GM18526 (cell line): ENCODE measurements around the gene CTIF.

Source experiments
- POLR2A ChIP-seq: IDR thresholded peaks from 3 replicates; pipeline ENCODE4 v1.6.1; 2011; ENCODE audit not compliant: insufficient read length; ENCODE audit errors: extremely low read depth

CTIF gene

GRCh38 chr18:48775372-48776155 lies 236.7 kb downstream of the CTIF start:
- TF ChIP-seq POLR2A, result no peak

- TF ChIP-seq POLR2A, result no peak
Observed at GRCh38 chr18:48776156-48776555, 237.3 kb downstream of the CTIF start.

- TF ChIP-seq POLR2A, result no peak
Observed at GRCh38 chr18:48776641-48777025, 237.8 kb downstream of the CTIF start.

DNA sequence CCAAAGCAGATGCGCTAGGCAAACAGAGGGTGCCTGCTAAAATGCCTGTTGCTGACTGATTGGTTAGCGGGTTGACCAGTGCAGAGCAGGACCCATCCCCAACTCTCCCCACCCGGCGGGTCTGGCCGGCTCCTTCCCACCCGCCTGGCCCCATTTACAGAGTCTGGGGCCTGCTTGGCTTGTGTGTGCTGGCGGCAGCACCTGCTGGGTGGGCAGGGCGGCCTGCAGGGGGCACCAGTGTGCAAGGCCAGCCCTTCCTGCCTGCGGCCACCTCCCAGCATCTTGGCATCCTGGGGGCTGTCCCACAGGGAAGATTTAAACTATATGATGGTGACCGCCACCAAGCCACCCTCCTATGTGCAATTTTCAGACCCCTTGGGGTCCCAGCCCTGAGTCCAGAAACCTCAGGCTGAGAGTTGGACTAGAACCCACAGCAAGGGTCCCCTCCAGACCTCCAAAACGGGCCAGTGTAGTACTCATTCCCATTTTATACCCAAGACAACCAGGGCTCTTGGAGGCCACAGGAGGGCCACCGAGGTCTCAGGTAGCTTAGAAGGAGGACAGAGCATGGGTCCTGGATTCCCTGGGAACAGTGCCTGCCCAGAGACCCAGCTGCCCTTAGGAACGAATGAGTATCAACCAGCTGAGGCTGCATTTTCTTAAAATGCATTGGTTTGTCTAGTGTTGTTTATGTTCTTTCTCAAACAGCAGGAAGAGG lies 238.4 kb downstream of the CTIF start:
- no peak for TF ChIP-seq POLR2A

- no peak for TF ChIP-seq POLR2A
Observed at GRCh38 chr18:48777744-48778116, 238.9 kb downstream of the CTIF start.

GRCh38 chr18:48778344-48779011 lies 239.6 kb downstream of the CTIF start:
- no peak for TF ChIP-seq POLR2A

DNA sequence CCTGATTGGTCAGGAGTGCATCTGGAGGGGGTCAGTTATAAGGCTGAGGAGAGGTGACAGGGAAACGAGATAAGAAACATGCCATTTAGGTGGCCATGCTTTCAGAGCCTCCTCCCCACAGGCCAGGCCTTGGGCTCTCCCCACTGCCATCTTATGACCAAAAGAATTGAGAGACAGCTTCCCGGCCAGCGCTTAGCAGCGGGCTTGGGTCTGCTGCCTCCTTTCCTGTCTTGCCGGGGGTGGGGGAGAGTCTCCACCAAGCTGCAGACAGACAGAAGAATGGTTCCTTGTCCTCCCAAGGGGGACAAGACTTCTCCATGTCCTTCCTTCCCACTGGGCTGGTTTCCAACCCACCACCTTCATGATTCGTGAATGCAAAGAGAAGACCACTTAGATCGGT lies 240.6 kb downstream of the CTIF start:
- TF ChIP-seq POLR2A, result no peak

DNA sequence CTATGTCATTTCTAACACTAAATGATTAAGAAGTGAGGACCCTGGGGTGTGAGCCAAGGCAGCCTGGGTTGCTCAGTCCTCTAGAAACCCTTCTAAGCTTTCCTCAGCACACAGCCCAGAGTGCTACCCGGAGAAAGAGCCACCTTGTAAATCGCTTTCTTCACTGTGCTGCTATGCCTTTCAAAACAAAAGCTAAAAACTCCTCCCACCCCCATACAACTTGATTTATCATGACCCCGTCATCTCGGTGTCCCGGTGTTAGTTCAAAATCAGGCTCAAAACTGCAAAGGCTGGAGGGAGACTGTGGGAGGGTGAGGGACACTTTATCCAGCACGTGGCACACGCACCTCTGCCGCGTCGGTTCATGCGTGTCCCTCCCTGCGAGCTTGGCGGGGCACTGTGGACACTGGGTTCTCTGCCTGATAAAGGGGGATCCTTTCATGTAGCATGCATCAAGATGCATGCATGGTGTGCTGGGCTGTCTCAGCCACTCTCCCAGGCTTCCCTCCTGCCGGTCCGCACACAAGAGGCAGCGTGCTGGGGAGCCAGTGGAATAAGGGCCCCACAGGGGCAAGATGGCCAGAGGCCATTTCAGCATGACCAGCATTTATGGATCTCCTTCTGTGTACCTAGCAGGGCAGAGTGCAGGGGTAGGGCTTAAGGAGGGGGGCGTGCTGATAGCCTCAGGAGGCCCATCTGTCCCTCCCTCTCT lies 241.5 kb downstream of the CTIF start:
- no peak for TF ChIP-seq POLR2A

DNA sequence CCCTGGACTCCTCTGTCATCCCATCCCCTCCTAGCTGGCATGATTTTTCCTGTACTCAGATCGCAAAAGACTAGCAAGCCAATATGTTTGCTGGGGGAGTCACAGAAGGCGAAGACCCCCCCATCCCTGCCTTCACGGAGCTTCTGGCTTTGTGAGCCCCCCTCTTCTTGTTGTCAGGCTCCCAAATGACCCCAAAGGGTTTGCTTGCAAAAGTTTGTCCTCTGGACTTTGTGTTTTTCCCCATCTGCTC lies 242.0 kb downstream of the CTIF start:
- no peak for TF ChIP-seq POLR2A

DNA sequence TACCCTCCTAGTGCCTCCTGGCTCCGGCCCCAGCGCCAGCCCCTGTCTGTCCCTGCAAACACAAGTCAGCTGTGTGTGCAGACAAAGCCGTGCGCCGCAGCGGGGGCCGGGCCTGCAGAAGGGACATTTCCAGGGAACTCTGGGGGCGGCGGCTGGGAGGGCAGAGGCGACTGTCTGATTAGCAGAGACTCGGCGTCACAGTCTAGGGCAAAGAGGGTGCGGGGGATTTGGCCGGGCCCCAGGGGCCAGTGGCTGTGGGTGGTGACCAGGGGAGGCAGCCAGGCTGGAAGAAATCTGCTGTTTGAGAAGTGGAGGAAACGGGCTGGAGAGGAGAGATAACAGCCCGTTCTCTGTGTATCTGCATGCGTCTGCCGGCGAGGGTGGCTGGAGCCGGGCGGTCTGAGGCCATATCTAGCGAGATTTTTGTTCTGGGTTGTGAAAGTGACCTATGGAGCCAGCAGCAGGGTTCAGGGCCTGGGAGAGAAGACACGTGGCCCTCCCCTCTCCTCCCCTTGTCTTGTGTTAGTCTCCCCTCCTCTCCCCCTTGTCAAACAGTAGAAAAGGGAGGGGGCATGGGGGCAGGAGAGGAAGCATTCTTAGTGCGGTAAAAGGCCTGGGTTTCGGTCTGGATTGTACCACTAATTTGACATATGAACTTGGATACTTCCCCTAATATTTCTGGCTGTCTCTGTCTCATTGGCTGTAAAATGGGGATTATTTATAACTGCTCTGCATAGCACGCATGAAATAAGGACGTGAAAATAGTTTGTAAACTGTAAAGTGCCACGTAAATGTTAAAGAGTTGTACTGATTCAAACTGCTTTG lies 242.5 kb downstream of the CTIF start:
- TF ChIP-seq POLR2A, result no peak

GRCh38 chr18:48781988-48782363 lies 243.1 kb downstream of the CTIF start:
- no peak for TF ChIP-seq POLR2A

GRCh38 chr18:48782381-48782861 lies 243.6 kb downstream of the CTIF start:
- TF ChIP-seq POLR2A, result no peak

GRCh38 chr18:48783616-48784520 lies 245.0 kb downstream of the CTIF start:
- no peak for TF ChIP-seq POLR2A

DNA sequence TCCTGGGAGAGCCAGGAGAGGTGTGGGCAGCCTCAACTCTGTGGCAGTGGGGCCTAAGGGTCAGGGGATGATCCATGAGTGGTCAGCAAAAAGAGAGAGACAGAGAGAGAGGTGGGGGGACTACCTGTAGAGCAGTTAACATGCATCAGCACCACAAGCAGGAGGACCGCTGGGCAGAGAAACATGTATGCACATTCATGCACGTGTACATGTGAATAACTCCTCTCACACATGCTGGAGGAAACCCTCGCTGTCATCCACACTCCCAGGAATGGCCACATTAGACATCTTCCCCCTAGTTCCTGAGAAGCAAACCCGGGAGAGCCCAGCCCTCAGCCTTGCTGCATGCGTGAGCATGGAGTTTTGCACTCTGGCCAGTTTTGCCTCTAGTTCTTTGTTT lies 245.8 kb downstream of the CTIF start:
- TF ChIP-seq POLR2A, result no peak

- TF ChIP-seq POLR2A, result no peak
Observed at GRCh38 chr18:48785091-48785614, 246.3 kb downstream of the CTIF start.
